Mesendoderm (in vitro differentiated cells): ENCODE results near the gene MUL1.

Experiments used
- DNase-seq: peaks from one replicate; pipeline ENCODE4 v3.0.0; 2013
- H2AK5ac ChIP-seq: 2 replicates; pipeline ENCODE4 v1.6.1; 2013; ENCODE audit warnings: low read length, inconsistent platforms
- H2BK120ac ChIP-seq: 2 replicates; pipeline ENCODE4 v1.6.1; 2013; ENCODE audit warnings: low read depth, mild to moderate bottlenecking, low read length, moderate library complexity, mixed read lengths
- H2BK15ac ChIP-seq: replicated peaks from 2 replicates; pipeline ENCODE4 v1.6.1; 2013; ENCODE audit warnings: low read depth, mild to moderate bottlenecking, moderate library complexity
- H2BK5ac ChIP-seq: 2 replicates; pipeline ENCODE4 v1.6.1; 2013; ENCODE audit warnings: low read length, inconsistent platforms
- H3K18ac ChIP-seq: 2 replicates; pipeline ENCODE4 v1.6.1; 2013; ENCODE audit warnings: mild to moderate bottlenecking, low read length, mixed read lengths
- H3K23ac ChIP-seq: one replicate; pipeline ENCODE4 v1.6.1; 2013; ENCODE audit warnings: low read length
- H3K27ac ChIP-seq: 2 replicates; pipeline ENCODE4 v1.5.1; 2013; ENCODE audit warnings: low read depth, mild to moderate bottlenecking, inconsistent platforms, low read length, moderate library complexity
- H3K27me3 ChIP-seq: 2 replicates; pipeline ENCODE4 v1.6.1; 2013; ENCODE audit warnings: low read length, control low read depth, mild to moderate bottlenecking, inconsistent platforms; ENCODE audit not compliant: insufficient read depth, poor library complexity
- H3K36me3 ChIP-seq: 2 replicates; pipeline ENCODE4 v1.6.1; 2013; ENCODE audit warnings: low read length, inconsistent platforms; ENCODE audit not compliant: control insufficient read depth, insufficient read depth
- H3K4ac ChIP-seq: one replicate; pipeline ENCODE4 v1.6.1; 2013; ENCODE audit warnings: low read depth, mild to moderate bottlenecking, low read length, moderate library complexity
- H3K4me1 ChIP-seq: 2 replicates; pipeline ENCODE4 v1.6.1; 2013; ENCODE audit warnings: low read depth, low read length, inconsistent platforms; ENCODE audit not compliant: control insufficient read depth
- H3K4me2 ChIP-seq: 2 replicates; pipeline ENCODE4 v1.6.1; 2013; ENCODE audit warnings: low read length
- H3K4me3 ChIP-seq: 2 replicates; pipeline ENCODE4 v1.5.1; 2013; ENCODE audit warnings: mild to moderate bottlenecking, low read length
- H3K56ac ChIP-seq: one replicate; pipeline ENCODE4 v1.6.1; 2013; ENCODE audit warnings: low read length
- H3K79me1 ChIP-seq: 2 replicates; pipeline ENCODE4 v1.6.1; 2013; ENCODE audit warnings: low read length, inconsistent platforms
- H3K79me2 ChIP-seq: 2 replicates; pipeline ENCODE4 v1.6.1; 2013; ENCODE audit warnings: mild to moderate bottlenecking, low read length; ENCODE audit not compliant: control insufficient read depth, insufficient read depth
- H3K9ac ChIP-seq: 2 replicates; pipeline ENCODE4 v1.6.1; 2013; ENCODE audit warnings: low read length, inconsistent platforms
- H4K5ac ChIP-seq: one replicate; pipeline ENCODE4 v1.6.1; 2013; ENCODE audit warnings: low read length
- H4K8ac ChIP-seq: one replicate; pipeline ENCODE4 v1.6.1; 2013; ENCODE audit warnings: low read depth, mild to moderate bottlenecking, control low read depth, low read length, moderate library complexity
- WGBS: extraction: QIAGEN DNeasy Blood & Tissue Kit; methylation state at CpG from one replicate; pipeline ENCODE4 v1.1.7; 2013; ENCODE audit warnings: low lambda C conversion rate, missing lambda C conversion rate; ENCODE audit not compliant: insufficient coverage; ENCODE audit errors: extremely low coverage; 5-methylcytosine and 5-hydroxymethylcytosine counted together

Gene MUL1

GRCh38 chr1:20481643-20482498 lies 26.1 kb downstream of the MUL1 start:
- no peak overlapping the region for H3K9ac ChIP-seq
- no peak overlapping the region for H3K4me3 ChIP-seq
- no peaks in the 10 kb centered on the region for H3K36me3 ChIP-seq
- no peak overlapping the region for H2AK5ac ChIP-seq
- no peak overlapping the region for H3K56ac ChIP-seq
- H3K27ac ChIP-seq = no peak overlapping the region
- H3K79me2 ChIP-seq = no peaks in the 10 kb centered on the region
- H4K8ac ChIP-seq = no peak overlapping the region
- WGBS = no CpG with 5 or more reads among the region's 10 CpGs
- no peaks in the 10 kb centered on the region for H3K27me3 ChIP-seq
- no peak overlapping the region for H3K4ac ChIP-seq
- no peak overlapping the region for H4K5ac ChIP-seq
- no peak overlapping the region for H3K4me2 ChIP-seq
- no peak overlapping the region for H2BK5ac ChIP-seq
- H3K23ac ChIP-seq = no peak overlapping the region
- no peaks in the 10 kb centered on the region for H3K79me1 ChIP-seq
- no peak for DNase-seq
- H3K4me1 ChIP-seq = peaks cover 3% of the 10 kb centered on the region
- no peak overlapping the region for H2BK120ac ChIP-seq
- H3K18ac ChIP-seq = no peak overlapping the region
- no peak overlapping the region for H2BK15ac ChIP-seq

- H3K4me3 ChIP-seq = no peak overlapping the region
- no peak overlapping the region for H3K4me2 ChIP-seq
- H2BK15ac ChIP-seq = no peak overlapping the region
- no peak overlapping the region for H3K23ac ChIP-seq
- no peak overlapping the region for H2BK5ac ChIP-seq
- peaks cover 6% of the 10 kb centered on the region for H3K4me1 ChIP-seq
- no peak overlapping the region for H3K56ac ChIP-seq
- H4K5ac ChIP-seq = no peak overlapping the region
- WGBS = no CpG with 5 or more reads among the region's 7 CpGs
- no peak overlapping the region for H3K9ac ChIP-seq
- no peaks in the 10 kb centered on the region for H3K79me1 ChIP-seq
- DNase-seq = peak; percentile 41
- H2AK5ac ChIP-seq = no peak overlapping the region
- no peak overlapping the region for H2BK120ac ChIP-seq
- H4K8ac ChIP-seq = no peak overlapping the region
- no peaks in the 10 kb centered on the region for H3K79me2 ChIP-seq
- no peak overlapping the region for H3K4ac ChIP-seq
- H3K27ac ChIP-seq = no peak overlapping the region
- H3K36me3 ChIP-seq = no peaks in the 10 kb centered on the region
- no peaks in the 10 kb centered on the region for H3K27me3 ChIP-seq
- H3K18ac ChIP-seq = no peak overlapping the region
Observed at GRCh38 chr1:20480951-20481617, 26.9 kb downstream of the MUL1 start.

DNA sequence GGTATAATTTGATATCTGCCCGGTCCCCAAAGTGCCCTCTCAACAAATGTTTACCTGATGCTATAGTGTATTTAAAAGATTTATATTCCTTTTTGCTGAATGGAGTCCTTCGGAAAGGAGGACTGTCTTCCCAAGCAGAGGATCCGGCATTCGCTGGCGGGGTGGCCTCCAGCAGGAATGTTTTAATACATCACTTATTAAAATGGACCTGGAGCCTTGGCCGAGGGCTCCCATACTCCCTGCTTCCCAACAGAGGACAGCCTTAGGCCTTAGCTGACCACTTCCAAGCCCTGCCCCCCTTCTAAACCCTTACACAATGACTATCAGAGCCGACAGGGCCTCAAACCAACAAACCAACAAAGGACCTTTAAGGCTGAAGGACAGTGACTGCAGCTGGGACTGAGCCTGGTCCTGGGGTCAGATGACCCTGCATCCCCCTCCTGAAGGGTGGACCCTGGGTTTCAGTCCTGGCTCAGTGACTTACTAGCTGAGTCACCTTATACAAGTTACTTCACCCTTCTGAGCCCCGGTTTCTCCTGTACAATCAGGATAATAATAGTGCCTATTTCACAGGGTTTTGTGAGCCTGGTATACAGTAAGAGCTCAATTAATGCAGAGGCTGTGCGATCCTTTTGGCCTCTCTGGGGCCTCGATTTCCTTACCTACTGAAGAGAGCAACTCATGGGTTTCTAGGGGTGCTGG lies 27.6 kb downstream of the MUL1 start:
- no peak overlapping the region for H3K23ac ChIP-seq
- H3K36me3 ChIP-seq = no peaks in the 10 kb centered on the region
- H2BK120ac ChIP-seq = no peak overlapping the region
- peaks cover 6% of the 10 kb centered on the region for H3K4me1 ChIP-seq
- no peak overlapping the region for H3K4ac ChIP-seq
- no peak overlapping the region for H3K9ac ChIP-seq
- no peak overlapping the region for H3K56ac ChIP-seq
- H3K4me3 ChIP-seq = no peak overlapping the region
- H2BK5ac ChIP-seq = no peak overlapping the region
- H3K4me2 ChIP-seq = no peak overlapping the region
- no peak overlapping the region for H2AK5ac ChIP-seq
- no peak for DNase-seq
- no peaks in the 10 kb centered on the region for H3K27me3 ChIP-seq
- H3K79me2 ChIP-seq = no peaks in the 10 kb centered on the region
- H3K18ac ChIP-seq = no peak overlapping the region
- WGBS = no CpG with 5 or more reads among the region's 10 CpGs
- H2BK15ac ChIP-seq = no peak overlapping the region
- H3K27ac ChIP-seq = no peak overlapping the region
- no peak overlapping the region for H4K8ac ChIP-seq
- no peak overlapping the region for H4K5ac ChIP-seq
- H3K79me1 ChIP-seq = no peaks in the 10 kb centered on the region

- H2BK5ac ChIP-seq = no peak overlapping the region
- no peak overlapping the region for H4K8ac ChIP-seq
- H3K27me3 ChIP-seq = no peaks in the 10 kb centered on the region
- no peaks in the 10 kb centered on the region for H3K79me1 ChIP-seq
- H3K18ac ChIP-seq = no peak overlapping the region
- no peak overlapping the region for H3K4ac ChIP-seq
- H3K27ac ChIP-seq = no peak overlapping the region
- no peak overlapping the region for H2BK15ac ChIP-seq
- no peak overlapping the region for H3K4me3 ChIP-seq
- H3K36me3 ChIP-seq = no peaks in the 10 kb centered on the region
- WGBS = no CpG with 5 or more reads among the region's 4 CpGs
- H3K56ac ChIP-seq = no peak overlapping the region
- H2AK5ac ChIP-seq = no peak overlapping the region
- H3K23ac ChIP-seq = no peak overlapping the region
- DNase-seq = no peak
- no peak overlapping the region for H3K4me2 ChIP-seq
- no peak overlapping the region for H4K5ac ChIP-seq
- H2BK120ac ChIP-seq = no peak overlapping the region
- peaks cover 6% of the 10 kb centered on the region for H3K4me1 ChIP-seq
- H3K9ac ChIP-seq = no peak overlapping the region
- no peaks in the 10 kb centered on the region for H3K79me2 ChIP-seq
Observed at GRCh38 chr1:20479840-20480239, 28.1 kb downstream of the MUL1 start.

DNA sequence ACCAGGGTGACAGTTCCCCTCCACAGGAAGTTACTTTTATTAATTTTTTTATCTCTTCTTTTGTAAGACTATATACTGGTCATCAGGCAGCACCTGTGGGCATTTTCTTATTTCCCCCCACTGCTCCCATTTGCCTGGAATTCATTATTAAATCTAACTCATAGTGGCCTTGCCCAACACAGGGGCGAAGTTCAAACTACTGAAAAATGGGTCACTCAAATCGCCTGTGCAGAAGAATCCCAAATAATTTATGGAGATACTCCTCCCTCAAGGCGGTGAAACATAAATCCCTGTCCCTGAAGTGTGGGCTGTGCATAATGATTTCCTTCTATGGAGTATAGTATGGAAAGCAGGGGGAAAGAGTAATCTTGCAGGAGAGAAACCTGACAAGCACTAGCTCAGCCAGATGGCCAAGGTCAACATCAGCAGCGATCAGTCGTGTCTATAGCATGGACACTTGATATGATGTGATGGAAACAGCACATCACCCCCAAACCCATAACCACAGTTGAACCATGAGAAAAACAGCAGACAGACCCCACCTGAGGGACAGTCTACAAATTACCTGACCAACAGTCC lies 29.8 kb downstream of the MUL1 start:
- H3K27ac ChIP-seq = no peak overlapping the region
- no peak overlapping the region for H4K8ac ChIP-seq
- no peak overlapping the region for H3K9ac ChIP-seq
- H2AK5ac ChIP-seq = no peak overlapping the region
- no peaks in the 10 kb centered on the region for H3K27me3 ChIP-seq
- no CpG with 5 or more reads among the region's 5 CpGs for WGBS
- no peak overlapping the region for H3K4ac ChIP-seq
- no peak overlapping the region for H2BK120ac ChIP-seq
- H3K36me3 ChIP-seq = no peaks in the 10 kb centered on the region
- no peak overlapping the region for H3K4me2 ChIP-seq
- no peak overlapping the region for H3K23ac ChIP-seq
- H2BK15ac ChIP-seq = no peak overlapping the region
- H2BK5ac ChIP-seq = no peak overlapping the region
- H3K79me2 ChIP-seq = no peaks in the 10 kb centered on the region
- no peaks in the 10 kb centered on the region for H3K79me1 ChIP-seq
- no peak overlapping the region for H3K56ac ChIP-seq
- peaks cover 5% of the 10 kb centered on the region for H3K4me1 ChIP-seq
- H3K4me3 ChIP-seq = no peak overlapping the region
- H3K18ac ChIP-seq = no peak overlapping the region
- DNase-seq = no peak
- H4K5ac ChIP-seq = no peak overlapping the region
